NB4 (cell line): Measurements from ENCODE around the gene P3H3.

Experiments
- DNase-seq: peaks from one replicate; pipeline ENCODE4 v3.0.0; 2010; ENCODE audit warnings: low read depth
- H3K4me3 ChIP-seq: one replicate; pipeline ENCODE4 v1.5.1; 2011; ENCODE audit warnings: mild to moderate bottlenecking, low read depth, low read length, moderate library complexity
- CTCF ChIP-seq: IDR thresholded peaks from one replicate; pipeline ENCODE4 v1.5.1; 2012; ENCODE audit warnings: low read depth, low read length
- MAX ChIP-seq: IDR thresholded peaks from 2 replicates; pipeline ENCODE4 v1.6.1; 2011; ENCODE audit warnings: low read depth, low read length
- MYC ChIP-seq: IDR thresholded peaks from 2 replicates; pipeline ENCODE4 v1.6.1; 2011; ENCODE audit warnings: low read depth, low read length
- POLR2A ChIP-seq: IDR thresholded peaks from 2 replicates; pipeline ENCODE4 v1.6.1; 2011; ENCODE audit warnings: mild to moderate bottlenecking; ENCODE audit not compliant: insufficient read length; ENCODE audit errors: extremely low read depth

The P3H3 gene

GRCh38 chr12:6853626-6854025, 25.4 kb downstream of the P3H3 start:
- peak overlapping the region; percentile 89 for H3K4me3 ChIP-seq
- DNase-seq, result no peak
- TF ChIP-seq POLR2A (no peak), MYC (no peak), CTCF (no peak), MAX (no peak)

- TF ChIP-seq MAX, result no peak
- TF ChIP-seq POLR2A, result no peak
- no peak for TF ChIP-seq CTCF
- no peak for TF ChIP-seq MYC
- no peak for DNase-seq
- H3K4me3 ChIP-seq, result no peak overlapping the region
These were observed 25.8 kb downstream of the P3H3 start for GRCh38 chr12:6854036-6854435.

GRCh38 chr12:6855322-6855721, 27.1 kb downstream of the P3H3 start:
- H3K4me3 ChIP-seq, result no peak overlapping the region
- TF ChIP-seq CTCF, result no peak
- no peak for TF ChIP-seq MAX
- TF ChIP-seq POLR2A, result no peak
- no peak for TF ChIP-seq MYC
- no peak for DNase-seq

- TF ChIP-seq CTCF (no peak), MAX (no peak), POLR2A (no peak), MYC (no peak)
- DNase-seq, result no peak
- H3K4me3 ChIP-seq, result no peak overlapping the region
These were observed 30.6 kb downstream of the P3H3 start for GRCh38 chr12:6858799-6859198.

- no peak for DNase-seq
- no peak overlapping the region for H3K4me3 ChIP-seq
- TF ChIP-seq POLR2A (no peak), MAX (no peak), CTCF (no peak), MYC (no peak)
These were observed 31.9 kb downstream of the P3H3 start for GRCh38 chr12:6860116-6860515.

- TF ChIP-seq CTCF (no peak), MYC (no peak), POLR2A (no peak), MAX (no peak)
- DNase-seq, result no peak
- no peak overlapping the region for H3K4me3 ChIP-seq
These were observed 32.7 kb downstream of the P3H3 start for GRCh38 chr12:6860942-6861341.
